Measurements from ENCODE around the gene CDCA5.

DNA sequence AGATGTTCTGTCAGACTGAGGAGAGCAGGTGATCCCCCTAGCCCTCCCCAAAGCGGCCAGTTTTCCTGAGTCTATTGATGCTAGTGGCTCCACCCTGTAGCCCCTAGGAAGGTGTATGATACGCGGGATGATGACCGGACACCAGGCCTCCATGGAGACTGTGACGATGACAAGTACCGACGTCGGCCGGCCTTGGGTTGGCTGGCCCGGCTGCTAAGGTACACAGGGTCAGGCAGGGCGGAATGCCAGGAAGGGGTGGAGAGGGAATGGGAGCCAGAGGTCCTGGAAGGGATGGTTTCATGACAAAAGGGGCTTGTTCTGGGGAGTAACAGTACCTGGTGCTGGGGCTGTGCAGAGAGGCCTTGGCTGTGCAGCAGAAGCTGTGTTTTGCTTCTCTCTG lies 3.4 kb upstream of the CDCA5 start:
- TF ChIP-seq CTCF (IDR thresholded peaks at IDR 0.05) (no peak), POLR2A (IDR thresholded peaks at IDR 0.05) (no peak)
